Measurements from ENCODE around the gene AQP9.

DNA sequence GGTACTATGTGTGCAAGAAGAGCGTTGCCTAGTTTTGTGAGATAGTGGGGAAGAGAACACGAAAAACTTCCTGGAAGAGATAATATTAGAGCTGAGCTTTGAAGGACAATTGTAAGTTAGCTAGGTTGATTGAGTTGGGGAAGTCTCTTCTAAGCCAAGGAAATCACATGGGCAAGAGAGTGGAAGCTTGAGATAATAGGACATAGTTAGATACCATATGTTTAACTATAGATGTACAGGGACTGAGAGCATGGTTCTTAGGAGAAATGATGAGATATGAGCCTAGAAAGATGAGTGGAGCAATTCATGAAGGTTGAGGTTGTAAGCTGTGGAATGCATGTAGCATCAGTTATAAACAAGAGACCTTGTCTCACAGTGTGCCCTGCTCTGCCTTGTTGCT, 30.1 kb upstream of the AQP9 start:
- no peak for TF ChIP-seq CEBPB (IDR thresholded peaks at IDR 0.05)
- TF ChIP-seq EP300 (IDR thresholded peaks at IDR 0.05; ENCODE audit: borderline replicate concordance), result no peak
- TF ChIP-seq, protein P1, sequence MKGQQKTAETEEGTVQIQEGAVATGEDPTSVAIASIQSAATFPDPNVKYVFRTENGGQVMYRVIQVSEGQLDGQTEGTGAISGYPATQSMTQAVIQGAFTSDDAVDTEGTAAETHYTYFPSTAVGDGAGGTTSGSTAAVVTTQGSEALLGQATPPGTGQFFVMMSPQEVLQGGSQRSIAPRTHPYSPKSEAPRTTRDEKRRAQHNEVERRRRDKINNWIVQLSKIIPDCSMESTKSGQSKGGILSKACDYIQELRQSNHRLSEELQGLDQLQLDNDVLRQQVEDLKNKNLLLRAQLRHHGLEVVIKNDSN (IDR thresholded peaks at IDR 0.05), result no peak
- no peak for TF ChIP-seq ZBTB7A (IDR thresholded peaks at IDR 0.05; ENCODE audit: low read depth)
- TF ChIP-seq RAD21 (IDR thresholded peaks at IDR 0.05; ENCODE audit: low read depth), result no peak
- TF ChIP-seq, protein P2, sequence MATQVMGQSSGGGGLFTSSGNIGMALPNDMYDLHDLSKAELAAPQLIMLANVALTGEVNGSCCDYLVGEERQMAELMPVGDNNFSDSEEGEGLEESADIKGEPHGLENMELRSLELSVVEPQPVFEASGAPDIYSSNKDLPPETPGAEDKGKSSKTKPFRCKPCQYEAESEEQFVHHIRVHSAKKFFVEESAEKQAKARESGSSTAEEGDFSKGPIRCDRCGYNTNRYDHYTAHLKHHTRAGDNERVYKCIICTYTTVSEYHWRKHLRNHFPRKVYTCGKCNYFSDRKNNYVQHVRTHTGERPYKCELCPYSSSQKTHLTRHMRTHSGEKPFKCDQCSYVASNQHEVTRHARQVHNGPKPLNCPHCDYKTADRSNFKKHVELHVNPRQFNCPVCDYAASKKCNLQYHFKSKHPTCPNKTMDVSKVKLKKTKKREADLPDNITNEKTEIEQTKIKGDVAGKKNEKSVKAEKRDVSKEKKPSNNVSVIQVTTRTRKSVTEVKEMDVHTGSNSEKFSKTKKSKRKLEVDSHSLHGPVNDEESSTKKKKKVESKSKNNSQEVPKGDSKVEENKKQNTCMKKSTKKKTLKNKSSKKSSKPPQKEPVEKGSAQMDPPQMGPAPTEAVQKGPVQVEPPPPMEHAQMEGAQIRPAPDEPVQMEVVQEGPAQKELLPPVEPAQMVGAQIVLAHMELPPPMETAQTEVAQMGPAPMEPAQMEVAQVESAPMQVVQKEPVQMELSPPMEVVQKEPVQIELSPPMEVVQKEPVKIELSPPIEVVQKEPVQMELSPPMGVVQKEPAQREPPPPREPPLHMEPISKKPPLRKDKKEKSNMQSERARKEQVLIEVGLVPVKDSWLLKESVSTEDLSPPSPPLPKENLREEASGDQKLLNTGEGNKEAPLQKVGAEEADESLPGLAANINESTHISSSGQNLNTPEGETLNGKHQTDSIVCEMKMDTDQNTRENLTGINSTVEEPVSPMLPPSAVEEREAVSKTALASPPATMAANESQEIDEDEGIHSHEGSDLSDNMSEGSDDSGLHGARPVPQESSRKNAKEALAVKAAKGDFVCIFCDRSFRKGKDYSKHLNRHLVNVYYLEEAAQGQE (IDR thresholded peaks at IDR 0.05; ENCODE audit: low read depth), result no peak
- no peak for TF ChIP-seq TAF1 (IDR thresholded peaks at IDR 0.05; ENCODE audit: low read depth)
- TF ChIP-seq CREB1 (IDR thresholded peaks at IDR 0.05; ENCODE audit: low read depth), result no peak
- TF ChIP-seq EGR1 (IDR thresholded peaks at IDR 0.05), result no peak
- TF ChIP-seq, protein P3, sequence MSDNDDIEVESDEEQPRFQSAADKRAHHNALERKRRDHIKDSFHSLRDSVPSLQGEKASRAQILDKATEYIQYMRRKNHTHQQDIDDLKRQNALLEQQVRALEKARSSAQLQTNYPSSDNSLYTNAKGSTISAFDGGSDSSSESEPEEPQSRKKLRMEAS (IDR thresholded peaks at IDR 0.05), result no peak
- TF ChIP-seq TCF12 (IDR thresholded peaks at IDR 0.05; ENCODE audit: low read depth), result no peak

All from Ishikawa (cell line).